ENCODE results near the gene ATP5F1D.

ATP5F1D gene

GRCh38 chr19:1220477-1220930, 21.0 kb upstream of the ATP5F1D start:
- in situ Hi-C loops (cut with MboI; ENCODE audit: low sequenced_read_pairs): no loop called here

- in situ Hi-C loops (cut with MboI; ENCODE audit: low sequenced_read_pairs): no loop called here
Measured at GRCh38 chr19:1220976-1221903, 20.3 kb upstream of the ATP5F1D start.

DNA sequence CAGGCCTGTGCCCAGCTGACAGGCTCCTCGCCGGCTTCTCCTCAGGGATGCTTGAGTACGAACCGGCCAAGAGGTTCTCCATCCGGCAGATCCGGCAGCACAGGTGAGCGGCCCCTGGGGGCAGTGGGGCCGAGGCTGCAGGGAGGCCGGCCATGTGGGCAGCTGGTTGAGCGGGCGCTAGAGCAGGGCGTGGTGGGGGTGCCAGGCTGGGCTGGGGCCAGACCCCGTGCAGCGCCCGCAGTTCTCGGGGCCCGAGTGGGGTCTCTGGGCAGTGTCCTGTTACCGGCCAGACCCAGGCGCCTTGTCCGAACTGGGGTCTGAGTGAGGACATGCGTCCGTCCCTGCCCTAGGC, 19.7 kb upstream of the ATP5F1D start:
- in situ Hi-C loops (cut with MboI; ENCODE audit: low sequenced_read_pairs): no loop called here

GRCh38 chr19:1222394-1222793, 19.2 kb upstream of the ATP5F1D start:
- in situ Hi-C loops (cut with MboI; ENCODE audit: low sequenced_read_pairs): no loop called here

- in situ Hi-C loops (cut with MboI; ENCODE audit: low sequenced_read_pairs): no loop called here
Measured at GRCh38 chr19:1223018-1223855, 18.3 kb upstream of the ATP5F1D start.

DNA sequence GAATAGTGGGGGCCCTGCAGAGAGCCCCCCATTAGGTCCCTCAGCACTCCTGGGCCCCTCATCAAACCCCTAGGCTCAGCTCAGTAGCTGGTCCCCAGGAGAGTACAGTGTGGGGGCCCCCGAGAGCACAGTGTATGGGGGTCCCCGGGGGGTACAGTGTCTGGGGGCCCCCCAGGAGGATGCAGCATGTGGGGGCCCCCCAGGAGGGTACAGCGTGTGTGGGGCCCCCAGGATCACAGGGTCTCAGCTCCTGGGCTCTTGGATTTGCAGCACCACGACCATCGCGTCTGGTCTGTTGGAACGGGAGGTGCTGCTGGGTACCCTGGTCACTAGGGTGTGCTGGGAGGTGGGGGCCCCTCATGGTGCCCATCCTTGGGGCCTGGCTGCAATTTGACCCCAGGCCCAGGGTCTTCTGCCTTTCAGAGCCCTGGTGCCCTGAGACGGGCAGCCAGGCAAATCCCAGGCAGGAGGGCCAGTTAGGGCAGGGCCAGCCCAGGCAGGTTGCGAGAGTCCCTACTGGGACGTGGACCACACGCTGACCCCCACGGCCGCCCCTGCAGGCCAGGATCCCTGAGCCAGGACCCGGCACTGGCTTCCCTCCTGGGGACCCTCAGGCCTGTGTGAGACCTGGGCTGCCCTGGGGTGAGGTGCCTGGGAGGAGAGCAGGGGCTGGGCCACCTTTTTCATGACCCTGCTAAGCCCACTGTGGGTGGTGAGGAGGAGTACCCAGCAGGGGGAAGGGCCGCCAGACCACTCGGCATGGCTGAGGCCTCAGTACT, 17.3 kb upstream of the ATP5F1D start:
- in situ Hi-C loops (cut with MboI; ENCODE audit: low sequenced_read_pairs): no loop called here

DNA sequence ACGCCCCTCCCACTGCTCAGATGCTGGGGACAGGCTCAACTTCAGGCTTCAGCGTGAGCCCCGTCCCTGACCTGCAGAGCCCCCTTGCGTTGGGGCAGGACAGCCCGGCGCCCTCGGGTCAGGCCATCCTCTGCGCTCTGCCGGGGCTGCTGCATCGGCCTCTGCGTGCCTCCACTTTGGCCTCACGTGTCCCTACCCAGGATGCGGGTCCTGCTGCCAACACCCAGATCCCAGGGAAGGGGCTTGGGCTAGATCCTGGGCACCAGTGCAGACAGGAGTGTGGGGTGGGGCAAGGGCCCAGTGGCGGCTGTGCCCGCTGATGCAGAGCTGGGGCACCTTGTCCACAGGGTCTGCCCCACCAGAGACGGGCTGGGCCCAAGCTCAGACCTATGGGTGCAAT, 16.7 kb upstream of the ATP5F1D start:
- in situ Hi-C loops (cut with MboI; ENCODE audit: low sequenced_read_pairs): no loop called here

DNA sequence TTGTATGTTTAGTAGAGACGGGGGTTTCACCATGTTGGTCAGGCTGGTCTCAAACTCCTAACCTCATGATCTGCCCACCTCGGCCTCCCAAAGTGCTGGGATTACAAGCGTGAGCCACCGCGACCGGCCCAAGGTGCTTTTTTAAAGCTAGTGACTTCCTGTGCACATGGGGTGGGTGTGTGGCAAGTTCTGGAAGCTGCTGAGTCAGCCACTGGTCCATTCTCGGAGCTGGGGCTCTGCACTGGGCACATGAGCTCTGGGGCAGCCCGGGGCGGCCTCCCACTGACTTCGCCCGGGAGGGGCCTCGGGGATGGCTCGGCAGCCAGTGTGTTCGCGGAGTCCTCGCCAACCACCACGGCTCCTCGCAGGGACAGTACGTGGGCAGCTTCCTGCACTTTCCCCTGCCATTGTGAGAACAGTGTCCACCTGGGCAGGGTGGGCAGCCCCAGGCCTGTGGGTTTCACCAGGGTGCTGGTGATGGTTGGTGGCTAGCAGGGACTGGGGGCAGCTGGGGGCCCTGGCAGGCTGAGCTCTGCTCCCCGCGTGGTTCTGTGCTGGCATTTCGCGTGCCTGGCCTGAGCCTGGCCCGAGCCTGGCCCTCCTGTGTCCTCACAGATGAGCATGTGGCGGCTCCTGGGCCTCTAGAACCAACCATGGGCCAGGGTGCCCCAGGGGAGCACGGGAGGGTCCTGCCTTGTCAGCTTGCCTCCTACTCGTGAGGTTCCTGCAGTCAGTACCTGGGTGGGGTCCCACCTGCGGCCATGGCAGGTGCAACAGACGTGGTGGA, 15.9 kb upstream of the ATP5F1D start:
- in situ Hi-C loops (cut with MboI; ENCODE audit: low sequenced_read_pairs): no loop called here

- in situ Hi-C loops (cut with MboI; ENCODE audit: low sequenced_read_pairs): no loop called here
Measured at GRCh38 chr19:1226227-1226518, 15.4 kb upstream of the ATP5F1D start.

DNA sequence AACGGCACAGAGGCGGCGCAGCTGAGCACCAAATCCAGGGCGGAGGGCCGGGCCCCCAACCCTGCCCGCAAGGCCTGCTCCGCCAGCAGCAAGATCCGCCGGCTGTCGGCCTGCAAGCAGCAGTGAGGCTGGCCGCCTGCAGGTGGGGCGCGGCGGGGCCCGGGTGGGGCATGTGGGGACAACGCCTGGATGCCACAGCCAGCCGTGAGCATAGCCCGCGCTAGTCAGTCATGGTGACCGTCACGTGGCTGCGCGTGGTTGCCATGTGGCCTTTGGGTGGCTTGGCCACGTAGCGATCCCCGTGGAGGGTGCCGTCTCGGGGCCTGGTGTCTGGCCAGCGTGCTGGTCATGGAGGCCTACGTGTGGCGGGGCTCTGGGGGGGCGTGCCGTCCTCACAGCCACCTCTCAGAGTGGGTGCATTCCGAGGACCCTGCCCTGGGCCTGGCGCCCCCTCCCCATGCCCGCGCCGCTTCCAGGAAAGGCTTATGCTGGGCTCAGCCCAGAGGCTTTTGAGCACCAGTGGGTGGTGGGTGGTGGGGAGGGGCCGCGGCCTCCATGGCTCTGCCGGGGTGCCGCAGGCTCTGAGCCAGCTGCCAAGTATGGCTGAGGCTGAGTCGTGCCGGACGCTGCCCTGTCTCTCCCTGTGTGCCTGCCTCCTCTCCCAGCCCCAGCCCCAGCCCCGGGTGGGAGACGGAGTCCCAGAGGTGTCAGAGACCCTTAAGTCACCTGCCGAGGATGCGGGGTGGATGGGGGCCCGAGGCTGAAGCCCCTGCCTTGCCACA, 14.8 kb upstream of the ATP5F1D start:
- in situ Hi-C loops (cut with MboI; ENCODE audit: low sequenced_read_pairs): no loop called here

DNA sequence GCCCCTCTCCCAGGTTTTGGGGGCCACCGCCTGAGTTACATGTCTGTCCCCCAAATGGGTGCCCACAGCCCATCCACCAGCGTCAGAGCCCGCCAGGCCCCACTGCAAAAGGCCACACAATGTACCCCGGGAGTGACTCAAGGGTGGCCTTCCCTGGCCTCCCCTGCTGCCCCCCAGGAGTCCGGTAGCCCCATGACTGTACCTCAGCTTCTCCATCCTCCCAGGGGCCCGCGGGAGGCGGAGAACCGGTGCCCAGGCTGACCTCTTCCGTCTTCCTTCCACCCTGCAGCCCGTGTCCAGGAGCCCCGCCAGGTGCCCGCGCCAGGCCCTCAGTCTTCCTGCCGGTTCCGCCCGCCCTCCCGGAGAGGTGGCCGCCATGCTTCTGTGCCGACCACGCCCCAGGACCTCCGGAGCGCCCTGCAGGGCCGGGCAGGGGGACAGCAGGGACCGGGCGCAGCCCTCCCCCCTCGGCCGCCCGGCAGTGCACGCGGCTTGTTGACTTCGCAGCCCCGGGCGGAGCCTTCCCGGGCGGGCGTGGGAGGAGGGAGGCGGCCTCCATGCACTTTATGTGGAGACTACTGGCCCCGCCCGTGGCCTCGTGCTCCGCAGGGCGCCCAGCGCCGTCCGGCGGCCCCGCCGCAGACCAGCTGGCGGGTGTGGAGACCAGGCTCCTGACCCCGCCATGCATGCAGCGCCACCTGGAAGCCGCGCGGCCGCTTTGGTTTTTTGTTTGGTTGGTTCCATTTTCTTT, 14.1 kb upstream of the ATP5F1D start:
- in situ Hi-C loops (cut with MboI; ENCODE audit: low sequenced_read_pairs): no loop called here

- in situ Hi-C loops (cut with MboI; ENCODE audit: low sequenced_read_pairs): no loop called here
Measured at GRCh38 chr19:1228161-1228957, 13.2 kb upstream of the ATP5F1D start.

- in situ Hi-C loops (cut with MboI; ENCODE audit: low sequenced_read_pairs): no loop called here
Measured at GRCh38 chr19:1229056-1229923, 12.3 kb upstream of the ATP5F1D start.

- in situ Hi-C loops (cut with MboI; ENCODE audit: low sequenced_read_pairs): no loop called here
Measured at GRCh38 chr19:1229924-1230782, 11.4 kb upstream of the ATP5F1D start.

DNA sequence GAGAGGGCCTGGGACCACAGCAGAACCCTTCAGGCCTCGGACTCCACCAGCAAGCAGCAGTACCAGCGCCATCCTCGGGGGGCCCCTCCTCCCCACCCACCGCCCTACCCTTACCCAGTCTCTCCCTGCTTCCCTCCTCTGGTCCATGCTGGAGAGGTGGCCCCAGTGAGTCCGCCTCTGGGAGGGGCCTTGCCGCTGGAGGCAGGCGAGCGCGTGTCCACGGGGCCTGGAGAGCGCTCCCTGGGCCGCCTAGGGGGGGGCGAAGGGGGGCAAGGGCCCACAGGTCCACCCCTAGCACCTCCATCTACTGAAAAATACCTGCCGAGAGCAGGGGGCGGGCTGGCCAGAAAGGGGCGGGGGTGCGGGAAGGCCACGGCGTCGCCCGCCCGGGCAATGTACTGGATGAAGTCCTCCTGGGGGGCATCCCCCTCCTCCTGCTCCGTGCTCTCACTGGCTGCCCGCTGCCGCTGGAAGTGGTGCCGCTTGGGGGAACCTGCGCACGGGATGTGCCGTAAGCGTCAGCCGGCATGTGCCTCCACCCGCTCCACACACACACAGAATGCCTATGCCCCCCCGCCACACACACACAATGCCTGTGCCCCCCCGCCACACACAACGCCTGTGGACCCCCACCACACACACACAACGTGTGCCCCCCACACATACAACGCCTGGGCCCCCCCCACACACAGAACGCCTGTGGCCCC, 10.6 kb upstream of the ATP5F1D start:
- in situ Hi-C loops (cut with MboI; ENCODE audit: low sequenced_read_pairs): no loop called here

All from HL-60/S4 (cell line).